Hepatocyte (in vitro differentiated cells): ENCODE measurements around the gene MLPH. TPM values are rescaled to one million over a fixed set of nuclear protein-coding genes. Genes with fewer than 3 reads are reported as not detected.
A peak's percentile ranks its signal among the peaks of the same experiment; 100 is the strongest.

ENCODE experiments used
- DNase-seq: peaks from one replicate; pipeline ENCODE4 v3.0.0-alpha.2; 2016; ENCODE audit warnings: low spot score
- H2AFZ ChIP-seq: fragments of 200-600 bp; sonication (generic); 2 replicates; pipeline ENCODE4 v1.6.0; 2016; ENCODE audit warnings: antibody characterized with exemption, mild to moderate bottlenecking
- H3K27ac ChIP-seq: fragments of 200-600 bp; sonication (generic); 2 replicates; pipeline ENCODE4 v1.5.1; 2016; ENCODE audit warnings: mild to moderate bottlenecking
- H3K27me3 ChIP-seq: fragments of 200-600 bp; sonication (generic); 2 replicates; pipeline ENCODE4 v1.6.1; 2016
- H3K36me3 ChIP-seq: fragments of 200-600 bp; sonication (generic); replicated peaks from 2 replicates; pipeline ENCODE4 v1.5.1; 2016; ENCODE audit warnings: low read depth; ENCODE audit not compliant: insufficient read depth
- H3K4me1 ChIP-seq: fragments of 200-600 bp; sonication (generic); 2 replicates; pipeline ENCODE4 v1.5.1; 2016; ENCODE audit warnings: mild to moderate bottlenecking, moderate library complexity; ENCODE audit not compliant: insufficient read depth
- H3K4me2 ChIP-seq: fragments of 200-600 bp; sonication (generic); 2 replicates; pipeline ENCODE4 v1.6.0; 2016
- H3K4me3 ChIP-seq: fragments of 200-600 bp; sonication (generic); 2 replicates; pipeline ENCODE4 v1.5.1; 2016; ENCODE audit warnings: mild to moderate bottlenecking
- H3K79me2 ChIP-seq: fragments of 200-600 bp; sonication (generic); 2 replicates; pipeline ENCODE4 v1.6.0; 2017; ENCODE audit warnings: mild to moderate bottlenecking
- H3K9me2 ChIP-seq: fragments of 200-600 bp; sonication (generic); replicated peaks from 2 replicates; pipeline ENCODE4 v1.6.0; 2017; ENCODE audit warnings: mild to moderate bottlenecking; ENCODE audit not compliant: insufficient read depth
- H3K9me3 ChIP-seq: fragments of 200-600 bp; sonication (generic); 2 replicates; pipeline ENCODE4 v1.5.1; 2016; ENCODE audit warnings: low read depth, mild to moderate bottlenecking
- H4K20me1 ChIP-seq: fragments of 200-600 bp; sonication (generic); 2 replicates; pipeline ENCODE4 v1.6.0; 2016; ENCODE audit warnings: mild to moderate bottlenecking; ENCODE audit not compliant: insufficient read depth, poor library complexity, severe bottlenecking
- EZH2 ChIP-seq: fragments of 200-600 bp; sonication (generic); IDR thresholded peaks from 2 replicates; pipeline ENCODE4 v1.6.1; 2016; ENCODE audit warnings: antibody characterized with exemption, mild to moderate bottlenecking, borderline replicate concordance
- EZH2phosphoT487 ChIP-seq: fragments of 200-600 bp; sonication (generic); IDR thresholded peaks from one replicate; pipeline ENCODE4 v1.6.1; 2018; ENCODE audit warnings: antibody characterized with exemption, mild to moderate bottlenecking, low read depth, moderate library complexity; ENCODE audit not compliant: unreplicated experiment, severe bottlenecking
- WGBS: methylation state at CpG from one replicate; pipeline ENCODE4 v1.1.6; 2016; ENCODE audit warnings: low lambda C conversion rate; ENCODE audit errors: missing lambda C conversion rate; 5-methylcytosine and 5-hydroxymethylcytosine counted together
- polyA plus RNA-seq: library from polyadenylated mRNA; unstranded; fragments of >200 nt; fragmentation: Nextera tagmentation; extraction: Ambion mirVana; gene quantifications from 2 replicates; pipeline ENCODE4 v1.2.1, GENCODE V29; 2016
- total RNA-seq: library from RNA; depleted of rRNA; stranded (reverse); fragments of >200 nt; gene quantifications from 2 replicates; pipeline ENCODE4 v1.2.3, GENCODE V29; 2014
- TF ChIP-seq, protein P1 (sequence below): fragments of 200-600 bp; sonication (generic); IDR thresholded peaks from 2 replicates; pipeline ENCODE4 v1.5.1; 2016; ENCODE audit warnings: antibody characterized with exemption, mild to moderate bottlenecking; ENCODE audit not compliant: poor library complexity

Gene MLPH
- total and polyA plus RNA-seq, 2 experiments from 2014 or later: 6.7 to 12.3 TPM

DNA sequence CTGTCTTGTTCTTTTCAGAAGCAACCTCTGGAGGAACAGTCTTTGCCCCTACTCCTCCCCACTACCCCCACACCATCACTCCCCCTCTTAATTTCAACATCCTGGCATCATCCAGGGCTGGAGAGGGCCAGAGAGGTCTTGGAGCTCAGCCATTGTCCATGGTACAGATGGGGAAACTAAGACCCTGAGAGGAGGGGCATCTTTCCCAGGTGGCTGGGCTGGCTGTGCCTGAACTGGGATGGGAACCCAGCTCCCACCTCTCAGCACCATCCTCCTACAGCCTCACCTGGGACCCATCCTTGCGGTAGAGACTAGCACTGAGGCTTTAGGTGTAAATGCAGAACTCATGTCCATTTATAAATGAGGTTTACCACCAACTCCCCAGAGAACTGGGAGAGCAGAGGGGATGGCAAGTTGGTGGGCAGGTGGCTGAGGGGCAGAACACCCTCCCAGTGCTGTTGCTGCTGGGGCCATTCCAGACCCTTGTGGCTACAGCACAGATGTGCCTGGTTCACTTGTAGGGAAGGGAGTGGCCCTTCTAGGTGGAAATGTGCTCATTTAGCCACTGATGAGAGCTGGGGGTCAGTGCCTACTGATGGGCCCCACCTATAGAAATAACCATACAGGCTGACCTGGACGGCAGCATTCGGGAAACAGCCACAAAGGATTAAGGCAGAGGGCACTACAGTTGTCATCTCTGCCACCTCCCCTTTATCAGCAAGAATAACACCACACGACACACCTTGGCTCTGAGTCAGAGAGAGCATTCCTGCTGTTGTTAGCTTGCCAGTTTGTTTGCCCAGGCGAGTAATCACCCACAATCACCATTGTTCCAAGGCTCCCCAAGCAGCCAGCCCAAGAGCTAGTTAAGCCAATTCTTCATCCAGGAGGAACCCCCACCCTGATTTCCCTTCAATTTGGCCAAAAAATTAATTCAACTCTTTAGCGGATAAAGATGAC lies 2.1 kb downstream of the MLPH start:
- peaks cover 9% of the 10 kb centered on the region for H3K9me3 ChIP-seq
- peak; percentile 53 for DNase-seq
- H3K4me2 ChIP-seq: peak overlapping the region; percentile 22
- peaks cover 35% of the 10 kb centered on the region for H3K27me3 ChIP-seq
- WGBS: 55% methylated on average over 6 of the region's 6 CpGs
- H3K9me2 ChIP-seq: no peaks in the 10 kb centered on the region
- H3K36me3 ChIP-seq: no peaks in the 10 kb centered on the region
- no peak overlapping the region for H3K4me3 ChIP-seq
- H3K27ac ChIP-seq: peak overlapping the region; percentile 90
- no peaks in the 10 kb centered on the region for H4K20me1 ChIP-seq
- no peaks in the 10 kb centered on the region for H3K79me2 ChIP-seq
- peaks cover 7% of the 10 kb centered on the region for H3K4me1 ChIP-seq
- no peak overlapping the region for H2AFZ ChIP-seq
- TF ChIP-seq EZH2phosphoT487 (no peak), EZH2 (no peak)
- TF ChIP-seq, protein P1, sequence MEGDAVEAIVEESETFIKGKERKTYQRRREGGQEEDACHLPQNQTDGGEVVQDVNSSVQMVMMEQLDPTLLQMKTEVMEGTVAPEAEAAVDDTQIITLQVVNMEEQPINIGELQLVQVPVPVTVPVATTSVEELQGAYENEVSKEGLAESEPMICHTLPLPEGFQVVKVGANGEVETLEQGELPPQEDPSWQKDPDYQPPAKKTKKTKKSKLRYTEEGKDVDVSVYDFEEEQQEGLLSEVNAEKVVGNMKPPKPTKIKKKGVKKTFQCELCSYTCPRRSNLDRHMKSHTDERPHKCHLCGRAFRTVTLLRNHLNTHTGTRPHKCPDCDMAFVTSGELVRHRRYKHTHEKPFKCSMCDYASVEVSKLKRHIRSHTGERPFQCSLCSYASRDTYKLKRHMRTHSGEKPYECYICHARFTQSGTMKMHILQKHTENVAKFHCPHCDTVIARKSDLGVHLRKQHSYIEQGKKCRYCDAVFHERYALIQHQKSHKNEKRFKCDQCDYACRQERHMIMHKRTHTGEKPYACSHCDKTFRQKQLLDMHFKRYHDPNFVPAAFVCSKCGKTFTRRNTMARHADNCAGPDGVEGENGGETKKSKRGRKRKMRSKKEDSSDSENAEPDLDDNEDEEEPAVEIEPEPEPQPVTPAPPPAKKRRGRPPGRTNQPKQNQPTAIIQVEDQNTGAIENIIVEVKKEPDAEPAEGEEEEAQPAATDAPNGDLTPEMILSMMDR: no peak

DNA sequence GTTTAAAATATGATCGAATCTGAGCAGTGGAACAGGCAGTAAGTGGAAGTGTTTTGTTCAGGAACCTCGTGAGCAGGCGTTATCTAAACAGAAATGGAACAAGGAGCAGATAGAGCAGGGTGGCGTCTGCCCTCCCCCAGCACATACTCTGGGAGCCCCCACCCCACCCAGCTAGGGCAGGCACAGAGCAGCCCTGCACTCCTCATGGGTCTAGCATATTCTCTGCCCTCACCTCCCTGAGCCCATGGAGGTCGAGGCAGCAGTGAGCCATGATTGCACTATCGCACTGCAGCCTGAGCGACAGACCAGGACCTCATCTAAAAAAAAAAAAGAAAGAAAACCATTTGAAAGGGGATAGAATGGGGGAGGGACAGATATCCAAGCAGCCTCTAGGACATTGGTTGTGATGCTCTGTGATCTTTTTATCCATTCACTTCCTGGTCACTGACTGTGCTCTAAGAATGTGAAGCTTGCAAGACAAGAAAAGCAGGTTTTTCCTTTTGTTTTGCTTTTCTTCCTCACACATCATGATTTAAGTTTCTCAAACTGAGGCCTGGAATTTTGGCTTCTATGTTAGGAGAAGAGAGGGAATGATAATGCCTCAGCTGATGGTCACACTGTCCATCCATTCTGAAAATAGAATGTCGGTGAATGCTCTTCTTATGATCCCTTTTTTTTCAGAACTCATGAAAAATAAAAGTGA lies 3.1 kb downstream of the MLPH start:
- Histone ChIP-seq H3K36me3 (no peaks in the 10 kb centered on the region), H4K20me1 (no peaks in the 10 kb centered on the region), H3K27ac (peak overlapping the region; percentile 90), H3K4me2 (peak overlapping the region; percentile 22), H3K9me3 (peaks cover 9% of the 10 kb centered on the region), H3K27me3 (peaks cover 32% of the 10 kb centered on the region), H3K9me2 (no peaks in the 10 kb centered on the region), H2AFZ (no peak overlapping the region), H3K4me3 (no peak overlapping the region), H3K79me2 (no peaks in the 10 kb centered on the region), H3K4me1 (peaks cover 7% of the 10 kb centered on the region)
- 64% methylated on average over 8 of the region's 8 CpGs for WGBS
- peak; percentile 60 for DNase-seq
- TF ChIP-seq, protein P1: no peak
- TF ChIP-seq EZH2 (no peak), EZH2phosphoT487 (no peak)

DNA sequence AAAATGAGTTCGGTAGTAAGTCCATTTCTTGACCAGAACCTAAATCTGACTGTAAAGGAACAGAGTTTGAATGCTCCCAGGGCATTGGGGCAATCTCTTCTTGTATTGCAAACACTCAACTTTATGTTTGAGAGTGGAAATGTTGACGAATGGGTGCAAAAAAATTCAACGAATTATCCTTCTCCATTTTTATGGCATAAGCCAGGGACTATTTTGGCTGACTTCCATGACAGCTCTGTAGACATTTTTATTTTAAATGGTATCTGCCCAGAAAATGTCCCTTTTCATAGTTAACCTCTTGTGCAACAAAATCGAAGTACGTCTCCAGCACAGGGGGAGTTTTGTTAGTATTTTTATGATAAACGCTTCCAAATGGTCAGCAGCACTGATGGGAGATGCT lies 3.7 kb downstream of the MLPH start:
- H3K27me3 ChIP-seq: peaks cover 26% of the 10 kb centered on the region
- H3K9me2 ChIP-seq: no peaks in the 10 kb centered on the region
- no peak overlapping the region for H3K4me3 ChIP-seq
- H3K4me1 ChIP-seq: peaks cover 7% of the 10 kb centered on the region
- no peaks in the 10 kb centered on the region for H3K36me3 ChIP-seq
- no peak overlapping the region for H3K4me2 ChIP-seq
- 91% methylated on average over 6 of the region's 6 CpGs for WGBS
- no peaks in the 10 kb centered on the region for H4K20me1 ChIP-seq
- no peaks in the 10 kb centered on the region for H3K79me2 ChIP-seq
- TF ChIP-seq EZH2 (no peak), EZH2phosphoT487 (no peak)
- TF ChIP-seq, protein P1: no peak
- H3K9me3 ChIP-seq: peaks cover 9% of the 10 kb centered on the region
- H2AFZ ChIP-seq: no peak overlapping the region
- DNase-seq: no peak
- peak overlapping the region; percentile 67 for H3K27ac ChIP-seq
